Spleen (tissue), 7 donors: ENCODE data around the gene FERMT1.

ENCODE experiments used
- POLR2A ChIP-seq, 3 donors: fragments of 450-650 bp; IDR thresholded peaks; one replicate each; pipeline ENCODE4 v1.5.1; 2017; ENCODE audit warnings: antibody characterized with exemption in 3 of 3, mild to moderate bottlenecking in 1 of 3
- POLR2AphosphoS5 ChIP-seq, 3 donors: sonication (generic); formaldehyde crosslinking; IDR thresholded peaks; one replicate each; pipeline ENCODE4 v1.5.1; 2017; ENCODE audit warnings: antibody characterized with exemption in 3 of 3
- TF ChIP-seq, protein P1 (sequence below), 11 experiments: fragments of 200-600 bp in 7 of 11; fragments of 450-650 bp in 4 of 11; sonication (generic) in 4 of 11; IDR thresholded peaks in 8 of 11; conservative IDR thresholded peaks in 3 of 11; 1 replicate in 7 of 11; 2 replicates in 4 of 11; pipeline versions ENCODE4 v1.4.0 to v1.8.0; 2016 to 2021; ENCODE audit warnings: antibody characterized with exemption in 11 of 11, inconsistent platforms in 4 of 11, mild to moderate bottlenecking in 1 of 11
- donor health status: DM: no; HTN: no; CAD: no; lungs with moderate emphysema.
- donor health status: DM: no; HTN: no; CAD: no.
- donor health status: DM: no; HTN: no; CAD: no.

DNA sequence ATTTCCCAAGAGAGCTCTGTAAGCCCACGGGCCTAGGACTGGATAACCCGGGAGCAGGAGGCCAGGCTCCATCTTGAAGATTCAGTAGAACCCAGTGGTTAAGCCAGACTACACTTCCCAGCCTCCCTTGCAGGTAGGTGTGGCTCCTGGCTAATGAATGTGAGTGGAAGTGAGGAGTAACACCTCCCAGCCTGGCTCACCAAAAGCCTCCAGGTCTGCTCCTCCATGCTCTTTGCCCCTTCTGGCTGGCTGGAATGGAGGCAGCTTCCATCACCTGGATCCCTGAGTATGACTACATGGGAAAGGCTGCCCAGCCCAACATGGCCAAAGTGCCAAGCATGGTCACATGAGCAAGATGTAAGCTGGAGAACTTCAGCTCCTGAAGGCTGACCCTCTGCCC lies 78.7 kb downstream of the FERMT1 start:
- TF ChIP-seq, protein P1, sequence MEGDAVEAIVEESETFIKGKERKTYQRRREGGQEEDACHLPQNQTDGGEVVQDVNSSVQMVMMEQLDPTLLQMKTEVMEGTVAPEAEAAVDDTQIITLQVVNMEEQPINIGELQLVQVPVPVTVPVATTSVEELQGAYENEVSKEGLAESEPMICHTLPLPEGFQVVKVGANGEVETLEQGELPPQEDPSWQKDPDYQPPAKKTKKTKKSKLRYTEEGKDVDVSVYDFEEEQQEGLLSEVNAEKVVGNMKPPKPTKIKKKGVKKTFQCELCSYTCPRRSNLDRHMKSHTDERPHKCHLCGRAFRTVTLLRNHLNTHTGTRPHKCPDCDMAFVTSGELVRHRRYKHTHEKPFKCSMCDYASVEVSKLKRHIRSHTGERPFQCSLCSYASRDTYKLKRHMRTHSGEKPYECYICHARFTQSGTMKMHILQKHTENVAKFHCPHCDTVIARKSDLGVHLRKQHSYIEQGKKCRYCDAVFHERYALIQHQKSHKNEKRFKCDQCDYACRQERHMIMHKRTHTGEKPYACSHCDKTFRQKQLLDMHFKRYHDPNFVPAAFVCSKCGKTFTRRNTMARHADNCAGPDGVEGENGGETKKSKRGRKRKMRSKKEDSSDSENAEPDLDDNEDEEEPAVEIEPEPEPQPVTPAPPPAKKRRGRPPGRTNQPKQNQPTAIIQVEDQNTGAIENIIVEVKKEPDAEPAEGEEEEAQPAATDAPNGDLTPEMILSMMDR (IDR thresholded peaks at IDR 0.05 in 8 of 11, conservative IDR thresholded peaks at IDR 0.05 in 3 of 11): no peak
- no peak for TF ChIP-seq POLR2AphosphoS5 (IDR thresholded peaks at IDR 0.05)
- no peak for TF ChIP-seq POLR2A (IDR thresholded peaks at IDR 0.05)
